Raji (cell line): Measurements from ENCODE around the gene MAB21L4.

ENCODE experiments used
- POLR2A ChIP-seq: IDR thresholded peaks from 2 replicates; pipeline ENCODE4 v1.6.1; 2011; ENCODE audit warnings: low read depth, low read length, control low read depth; ENCODE audit not compliant: insufficient read depth

MAB21L4 gene

GRCh38 chr2:240871071-240871958 lies 24.6 kb downstream of the MAB21L4 start:
- TF ChIP-seq POLR2A, result no peak

- no peak for TF ChIP-seq POLR2A
Observed at GRCh38 chr2:240869956-240870875, 25.7 kb downstream of the MAB21L4 start.

- TF ChIP-seq POLR2A, result no peak
Observed at GRCh38 chr2:240869109-240869955, 26.6 kb downstream of the MAB21L4 start.

- TF ChIP-seq POLR2A, result no peak
Observed at GRCh38 chr2:240868286-240869108, 27.5 kb downstream of the MAB21L4 start, which contains the start of gene AGXT. AGXT (plus strand) TSS chr2:240868824; CDS start chr2:240868866, 42 bp downstream.

- no peak for TF ChIP-seq POLR2A
Observed at GRCh38 chr2:240865391-240865790, 30.6 kb downstream of the MAB21L4 start.

- no peak for TF ChIP-seq POLR2A
Observed at GRCh38 chr2:240864475-240864874, 31.5 kb downstream of the MAB21L4 start.

- TF ChIP-seq POLR2A, result no peak
Observed at GRCh38 chr2:240861547-240861946, 34.4 kb downstream of the MAB21L4 start.

- TF ChIP-seq POLR2A, result no peak
Observed at GRCh38 chr2:240858871-240859270, 37.1 kb downstream of the MAB21L4 start.

GRCh38 chr2:240858321-240858720 lies 37.6 kb downstream of the MAB21L4 start:
- no peak for TF ChIP-seq POLR2A

GRCh38 chr2:240857039-240858008 lies 38.6 kb downstream of the MAB21L4 start:
- TF ChIP-seq POLR2A, result no peak

GRCh38 chr2:240856151-240856980 lies 39.6 kb downstream of the MAB21L4 start:
- TF ChIP-seq POLR2A, result no peak

- TF ChIP-seq POLR2A, result no peak
Observed at GRCh38 chr2:240855670-240856069, 40.3 kb downstream of the MAB21L4 start.
